ENCODE measurements around the gene HPDL. TPM values are rescaled to one million over a fixed set of nuclear protein-coding genes. Genes with fewer than 3 reads are reported as not detected.

Gene HPDL
- total and polyA plus RNA-seq, 11 donors: 0.15 to 0.46 (median 0.32) TPM; not detected in 4

- Histone ChIP-seq H3K27me3 (no peaks in the 10 kb centered on the region), H3K9me3 (no peaks in the 10 kb centered on the region), H3K36me3 (peaks cover 0 to 37% (median 34%) of the 10 kb centered on the region in 9 donors), H3K4me3 (peak within 1 kb of the TSS; percentile 65 to 98 (median 86)), H3K4me1 (peaks cover 0 to 32% (median 22%) of the 10 kb centered on the region in 12 donors), H3K27ac (peak within 1 kb of the TSS; percentile 89 to 99 (median 98))
- peak; percentile 93 to 96 (median 96) for DNase-seq
- intact Hi-C loops (cut with DNase I): loop anchor here in 4 of 10 donors (2.0 to 5.0 kb wide), 3 partner anchors 37 to 152 kb away; partner anchors contain the start of gene TESK2 (in 1 of the 4)
- WGBS, 4 donors: 0 to 1% (median 0%) methylated on average over 43 to 70 of the region's 70 CpGs
- ATAC-seq: peak; percentile 92 to 96 (median 96)
- TF ChIP-seq POLR2A (IDR thresholded peaks at IDR 0.05): peak in 1 of 2 donors; percentile 60
- TF ChIP-seq, protein P1, sequence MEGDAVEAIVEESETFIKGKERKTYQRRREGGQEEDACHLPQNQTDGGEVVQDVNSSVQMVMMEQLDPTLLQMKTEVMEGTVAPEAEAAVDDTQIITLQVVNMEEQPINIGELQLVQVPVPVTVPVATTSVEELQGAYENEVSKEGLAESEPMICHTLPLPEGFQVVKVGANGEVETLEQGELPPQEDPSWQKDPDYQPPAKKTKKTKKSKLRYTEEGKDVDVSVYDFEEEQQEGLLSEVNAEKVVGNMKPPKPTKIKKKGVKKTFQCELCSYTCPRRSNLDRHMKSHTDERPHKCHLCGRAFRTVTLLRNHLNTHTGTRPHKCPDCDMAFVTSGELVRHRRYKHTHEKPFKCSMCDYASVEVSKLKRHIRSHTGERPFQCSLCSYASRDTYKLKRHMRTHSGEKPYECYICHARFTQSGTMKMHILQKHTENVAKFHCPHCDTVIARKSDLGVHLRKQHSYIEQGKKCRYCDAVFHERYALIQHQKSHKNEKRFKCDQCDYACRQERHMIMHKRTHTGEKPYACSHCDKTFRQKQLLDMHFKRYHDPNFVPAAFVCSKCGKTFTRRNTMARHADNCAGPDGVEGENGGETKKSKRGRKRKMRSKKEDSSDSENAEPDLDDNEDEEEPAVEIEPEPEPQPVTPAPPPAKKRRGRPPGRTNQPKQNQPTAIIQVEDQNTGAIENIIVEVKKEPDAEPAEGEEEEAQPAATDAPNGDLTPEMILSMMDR (IDR thresholded peaks at IDR 0.05): peak in 3 of 12 donors; percentile 5 to 27 (median 26)
These were observed 13.3 kb downstream of the HPDL start, which contains the start of the genes MUTYH and TOE1 for GRCh38 chr1:45339789-45340558. MUTYH (minus strand) TSS chr1:45340440; CDS start chr1:45334505, 5,935 bp downstream. TOE1 (plus strand) TSS chr1:45340170; CDS start chr1:45340253, 83 bp downstream.

DNA sequence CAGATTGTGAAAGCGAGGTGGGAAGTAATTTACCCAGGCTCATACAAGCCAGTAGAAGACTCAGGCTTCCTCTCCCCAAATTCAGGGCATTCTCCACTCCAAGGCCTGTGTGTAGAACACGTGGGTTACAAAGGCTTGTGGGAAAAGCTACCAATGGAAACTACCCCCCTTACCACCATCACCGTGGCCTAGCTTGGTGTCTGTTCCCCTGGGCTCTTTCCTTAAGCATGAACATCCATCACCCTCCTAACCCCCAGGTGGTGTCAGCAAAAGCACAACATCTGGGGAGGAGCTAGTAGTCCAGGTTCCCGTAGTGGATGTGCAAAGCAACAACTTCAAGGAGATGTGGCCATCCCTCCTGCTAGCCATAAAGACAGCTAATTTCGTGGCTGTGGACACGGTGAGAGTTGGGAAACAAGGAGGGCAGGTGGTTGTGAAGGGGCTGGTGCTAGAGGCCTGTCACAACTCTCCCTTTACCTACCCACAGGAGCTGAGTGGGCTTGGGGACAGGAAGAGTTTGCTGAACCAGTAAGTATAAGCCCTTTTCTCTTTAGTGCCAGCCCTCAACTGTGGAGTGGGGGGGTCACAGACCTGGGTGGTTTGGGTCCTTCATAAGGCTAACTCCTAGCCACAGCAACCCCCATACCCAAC lies 14.2 kb downstream of the HPDL start:
- Histone ChIP-seq H3K27ac (peak overlapping the region; percentile 89 to 99 (median 98)), H3K36me3 (peaks cover 0 to 47% (median 42%) of the 10 kb centered on the region in 9 donors), H3K4me3 (peak overlapping the region; percentile 65 to 98 (median 86)), H3K9me3 (no peaks in the 10 kb centered on the region), H3K27me3 (no peaks in the 10 kb centered on the region), H3K4me1 (peaks cover 0 to 29% (median 22%) of the 10 kb centered on the region in 12 donors)
- TF ChIP-seq, protein P1 (IDR thresholded peaks at IDR 0.05): no peak
- TF ChIP-seq POLR2A (IDR thresholded peaks at IDR 0.05): no peak
- DNase-seq (no peak), ATAC-seq (no peak)
- 28 to 41% (median 37%) methylated on average over 6 of the region's 6 CpGs for WGBS, 4 donors
- intact Hi-C loops (cut with DNase I): loop anchor here in 3 of 10 donors (2.0 to 5.0 kb wide), 2 partner anchors 38 to 151 kb away; partner anchors contain the start of gene TESK2 (in 1 of the 3)

DNA sequence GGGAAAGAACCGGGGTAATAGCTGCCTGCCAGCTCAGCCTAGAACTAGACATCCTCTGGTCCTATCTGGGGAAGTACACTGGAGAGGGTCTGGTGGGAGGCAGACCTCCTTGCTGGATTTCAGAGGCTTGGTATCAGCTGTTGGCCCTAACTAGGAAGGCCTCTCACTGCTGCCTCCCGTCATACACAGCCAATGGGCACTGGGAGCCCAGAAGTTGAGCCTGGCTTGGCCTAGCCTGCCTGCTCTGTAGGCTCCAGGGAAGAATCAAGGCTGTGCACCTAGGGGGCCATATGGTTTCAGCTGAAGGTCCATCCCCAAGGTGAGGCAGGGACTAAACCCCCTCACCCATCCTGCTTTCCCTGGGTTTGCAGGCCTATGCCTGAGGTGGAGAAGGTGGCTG lies 17.8 kb downstream of the HPDL start:
- H3K4me3 ChIP-seq: no peak overlapping the region
- peaks cover 11 to 37% (median 34%) of the 10 kb centered on the region in 12 donors for H3K4me1 ChIP-seq
- no peak overlapping the region for H3K27ac ChIP-seq
- H3K27me3 ChIP-seq: no peaks in the 10 kb centered on the region
- 96 to 100% (median 99%) methylated on average over 2 of the region's 2 CpGs for WGBS, 4 donors
- no peaks in the 10 kb centered on the region for H3K9me3 ChIP-seq
- no peak for TF ChIP-seq POLR2A (IDR thresholded peaks at IDR 0.05)
- TF ChIP-seq, protein P1 (IDR thresholded peaks at IDR 0.05): no peak
- intact Hi-C loops (cut with DNase I): loop anchor here in 1 of 10 donors (5.0 kb wide), 1 partner anchor 148 kb away; the partner anchor contains the start of gene TESK2
- no peak for DNase-seq
- peaks cover 0 to 53% (median 42%) of the 10 kb centered on the region in 9 donors for H3K36me3 ChIP-seq
- no peak for ATAC-seq

All from heart left ventricle (tissue), 16 donors.